ENCODE results near the gene CFAP141. TPM values are rescaled to one million over a fixed set of nuclear protein-coding genes. Genes with fewer than 3 reads are reported as not detected.

Gene CFAP141
- total RNA-seq, 2 donors from 2014 or later = not detected

GRCh38 chr1:154171880-154172279, 34.3 kb downstream of the CFAP141 start:
- no peak for TF ChIP-seq CTCF (IDR thresholded peaks at IDR 0.05)
- H3K4me1 ChIP-seq (ENCODE audit: control insufficient read depth in 1 of 2, low read depth in 2 of 2) = peaks cover 2 to 5% of the 10 kb centered on the region in 2 donors
- ATAC-seq (ENCODE audit: insufficient number of reproducible peaks, low FRiP score, low read depth) (no peak), DNase-seq (ENCODE audit: low spot score) (no peak)
- no peak overlapping the region for H3K4me3 ChIP-seq
- no peak overlapping the region for H3K27ac ChIP-seq
- H3K36me3 ChIP-seq = peaks cover 66% of the 10 kb centered on the region
- no peaks in the 10 kb centered on the region for H3K27me3 ChIP-seq (replicated peaks; ENCODE audit: insufficient read depth)
- no peaks in the 10 kb centered on the region for H3K9me3 ChIP-seq

GRCh38 chr1:154171223-154171583, 34.9 kb downstream of the CFAP141 start:
- Histone ChIP-seq H3K9me3 (no peaks in the 10 kb centered on the region), H3K36me3 (peaks cover 72% of the 10 kb centered on the region), H3K4me3 (no peak overlapping the region), H3K27ac (no peak overlapping the region), H3K4me1 (ENCODE audit: control insufficient read depth in 1 of 2, low read depth in 2 of 2) (peaks cover 0 to 3% of the 10 kb centered on the region in 2 donors), H3K27me3 (replicated peaks; ENCODE audit: insufficient read depth) (no peaks in the 10 kb centered on the region)
- DNase-seq (ENCODE audit: low spot score) = no peak
- no peak for TF ChIP-seq CTCF (IDR thresholded peaks at IDR 0.05)
- no peak for ATAC-seq (ENCODE audit: insufficient number of reproducible peaks, low FRiP score, low read depth)

GRCh38 chr1:154170547-154171222, 35.4 kb downstream of the CFAP141 start:
- ATAC-seq (ENCODE audit: insufficient number of reproducible peaks, low FRiP score, low read depth) (no peak), DNase-seq (ENCODE audit: low spot score) (no peak)
- no peaks in the 10 kb centered on the region for H3K9me3 ChIP-seq
- no peak overlapping the region for H3K27ac ChIP-seq
- no peak for TF ChIP-seq CTCF (IDR thresholded peaks at IDR 0.05)
- no peak overlapping the region for H3K4me3 ChIP-seq
- H3K36me3 ChIP-seq = peaks cover 77% of the 10 kb centered on the region
- H3K4me1 ChIP-seq (ENCODE audit: control insufficient read depth in 1 of 2, low read depth in 2 of 2) = no peaks in the 10 kb centered on the region
- no peaks in the 10 kb centered on the region for H3K27me3 ChIP-seq (replicated peaks; ENCODE audit: insufficient read depth)

- peaks cover 85% of the 10 kb centered on the region for H3K36me3 ChIP-seq
- TF ChIP-seq CTCF (IDR thresholded peaks at IDR 0.05) = no peak
- no peaks in the 10 kb centered on the region for H3K9me3 ChIP-seq
- H3K27ac ChIP-seq = no peak overlapping the region
- no peak for ATAC-seq (ENCODE audit: insufficient number of reproducible peaks, low FRiP score, low read depth)
- no peaks in the 10 kb centered on the region for H3K27me3 ChIP-seq (replicated peaks; ENCODE audit: insufficient read depth)
- no peak for DNase-seq (ENCODE audit: low spot score)
- H3K4me3 ChIP-seq = no peak overlapping the region
- H3K4me1 ChIP-seq (ENCODE audit: control insufficient read depth in 1 of 2, low read depth in 2 of 2) = no peaks in the 10 kb centered on the region
These were observed 38.7 kb downstream of the CFAP141 start for GRCh38 chr1:154167461-154167860.

GRCh38 chr1:154166207-154166606, 39.9 kb downstream of the CFAP141 start:
- ATAC-seq (ENCODE audit: insufficient number of reproducible peaks, low FRiP score, low read depth) = no peak
- no peak for TF ChIP-seq CTCF (IDR thresholded peaks at IDR 0.05)

More at GRCh38 chr1:154166207-154166606, 39.9 kb downstream of the CFAP141 start:
- DNase-seq (ENCODE audit: low spot score) = no peak
- Histone ChIP-seq H3K4me1 (ENCODE audit: control insufficient read depth in 1 of 2, low read depth in 2 of 2) (no peaks in the 10 kb centered on the region), H3K4me3 (no peak overlapping the region), H3K9me3 (no peaks in the 10 kb centered on the region), H3K27me3 (replicated peaks; ENCODE audit: insufficient read depth) (no peaks in the 10 kb centered on the region), H3K36me3 (peaks cover 83% of the 10 kb centered on the region), H3K27ac (no peak overlapping the region)
